GM18507 (cell line): ENCODE results near the gene FAM72D.
"Not testable (repeated sequence)": the region's sequence is repeated elsewhere in the genome, so short reads cannot be mapped to it uniquely, and the experiment has no call there.

ENCODE experiments used
- DNase-seq: peaks from one replicate; pipeline ENCODE4 v3.0.0; 2011; ENCODE audit warnings: low read depth; ENCODE audit not compliant: insufficient read length; ENCODE audit errors: extremely low spot score
- FAIRE-seq: peaks from 2 replicates; lab custom pipeline; 2011; peaks lifted over from hg19 to GRCh38; lab: Jason Lieb, UNC

Gene FAM72D

GRCh38 chr1:145128697-145129469 lies 33.1 kb downstream of the FAM72D start:
- DNase-seq, FAIRE-seq: not testable (repeated sequence)

- DNase-seq, FAIRE-seq: not testable (repeated sequence)
These were observed 38.7 kb downstream of the FAM72D start for GRCh38 chr1:145134476-145134875.

- FAIRE-seq, DNase-seq: not testable (repeated sequence)
These were observed 44.8 kb downstream of the FAM72D start for GRCh38 chr1:145140549-145140948.

- FAIRE-seq = not testable (repeated sequence)
These were observed 48.6 kb downstream of the FAM72D start for GRCh38 chr1:145144264-145144913.

GRCh38 chr1:145146308-145146707 lies 50.5 kb downstream of the FAM72D start:
- FAIRE-seq = not testable (repeated sequence)

More at GRCh38 chr1:145144264-145144913, 48.6 kb downstream of the FAM72D start:
- DNase-seq = not testable (repeated sequence)

GRCh38 chr1:145147172-145147571 lies 51.4 kb downstream of the FAM72D start:
- not testable (repeated sequence) for FAIRE-seq, DNase-seq

More at GRCh38 chr1:145146308-145146707, 50.5 kb downstream of the FAM72D start:
- DNase-seq = not testable (repeated sequence)

GRCh38 chr1:145155421-145155820 lies 59.6 kb downstream of the FAM72D start:
- not testable (repeated sequence) for FAIRE-seq, DNase-seq

GRCh38 chr1:145155873-145156272 lies 60.1 kb downstream of the FAM72D start:
- DNase-seq, FAIRE-seq: not testable (repeated sequence)

- DNase-seq, FAIRE-seq: not testable (repeated sequence)
These were observed 61.3 kb downstream of the FAM72D start for GRCh38 chr1:145156891-145157610.

GRCh38 chr1:145157715-145158114 lies 61.9 kb downstream of the FAM72D start:
- DNase-seq, FAIRE-seq: not testable (repeated sequence)

- FAIRE-seq = not testable (repeated sequence)
These were observed 65.4 kb downstream of the FAM72D start for GRCh38 chr1:145161046-145161752.

More at GRCh38 chr1:145161046-145161752, 65.4 kb downstream of the FAM72D start:
- DNase-seq = not testable (repeated sequence)
